AG10803 (cell line): ENCODE measurements around the gene RBM4.
A peak's percentile ranks its signal among the peaks of the same experiment; 100 is the strongest.

Source experiments
- DNase-seq: peaks from one replicate; pipeline ENCODE4 v3.0.0; 2010; ENCODE audit warnings: low read depth
- H3K4me3 ChIP-seq: 2 replicates; pipeline ENCODE4 v1.5.1; 2011; ENCODE audit warnings: mild to moderate bottlenecking, low read length, control low read depth
- TF ChIP-seq, protein P1 (sequence below): conservative IDR thresholded peaks from 2 replicates; pipeline ENCODE4 v1.5.1; 2011; ENCODE audit warnings: mild to moderate bottlenecking, low read length, control low read depth, inconsistent platforms

RBM4 gene

DNA sequence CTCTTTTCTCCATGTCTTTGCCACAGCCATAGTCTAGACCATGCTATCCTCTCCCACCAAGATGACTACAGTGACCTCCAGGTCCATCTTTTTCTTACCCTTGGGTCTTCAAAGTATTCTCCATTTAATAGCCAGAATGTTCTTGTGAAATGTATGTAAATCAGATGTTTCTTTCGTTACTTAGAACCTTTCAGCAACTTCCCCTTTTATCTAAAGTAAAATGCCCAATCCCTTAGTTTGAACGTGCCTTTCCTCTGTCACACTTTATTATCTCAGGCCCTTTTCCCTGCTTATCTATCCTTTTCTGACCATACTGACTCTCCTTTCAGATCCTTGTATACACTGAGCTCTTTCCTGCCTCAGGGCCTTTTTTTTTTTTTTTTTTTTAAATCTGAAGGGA lies 21.3 kb downstream of the RBM4 start:
- H3K4me3 ChIP-seq, result no peak overlapping the region
- no peak for DNase-seq
- TF ChIP-seq, protein P1, sequence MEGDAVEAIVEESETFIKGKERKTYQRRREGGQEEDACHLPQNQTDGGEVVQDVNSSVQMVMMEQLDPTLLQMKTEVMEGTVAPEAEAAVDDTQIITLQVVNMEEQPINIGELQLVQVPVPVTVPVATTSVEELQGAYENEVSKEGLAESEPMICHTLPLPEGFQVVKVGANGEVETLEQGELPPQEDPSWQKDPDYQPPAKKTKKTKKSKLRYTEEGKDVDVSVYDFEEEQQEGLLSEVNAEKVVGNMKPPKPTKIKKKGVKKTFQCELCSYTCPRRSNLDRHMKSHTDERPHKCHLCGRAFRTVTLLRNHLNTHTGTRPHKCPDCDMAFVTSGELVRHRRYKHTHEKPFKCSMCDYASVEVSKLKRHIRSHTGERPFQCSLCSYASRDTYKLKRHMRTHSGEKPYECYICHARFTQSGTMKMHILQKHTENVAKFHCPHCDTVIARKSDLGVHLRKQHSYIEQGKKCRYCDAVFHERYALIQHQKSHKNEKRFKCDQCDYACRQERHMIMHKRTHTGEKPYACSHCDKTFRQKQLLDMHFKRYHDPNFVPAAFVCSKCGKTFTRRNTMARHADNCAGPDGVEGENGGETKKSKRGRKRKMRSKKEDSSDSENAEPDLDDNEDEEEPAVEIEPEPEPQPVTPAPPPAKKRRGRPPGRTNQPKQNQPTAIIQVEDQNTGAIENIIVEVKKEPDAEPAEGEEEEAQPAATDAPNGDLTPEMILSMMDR, result no peak

DNA sequence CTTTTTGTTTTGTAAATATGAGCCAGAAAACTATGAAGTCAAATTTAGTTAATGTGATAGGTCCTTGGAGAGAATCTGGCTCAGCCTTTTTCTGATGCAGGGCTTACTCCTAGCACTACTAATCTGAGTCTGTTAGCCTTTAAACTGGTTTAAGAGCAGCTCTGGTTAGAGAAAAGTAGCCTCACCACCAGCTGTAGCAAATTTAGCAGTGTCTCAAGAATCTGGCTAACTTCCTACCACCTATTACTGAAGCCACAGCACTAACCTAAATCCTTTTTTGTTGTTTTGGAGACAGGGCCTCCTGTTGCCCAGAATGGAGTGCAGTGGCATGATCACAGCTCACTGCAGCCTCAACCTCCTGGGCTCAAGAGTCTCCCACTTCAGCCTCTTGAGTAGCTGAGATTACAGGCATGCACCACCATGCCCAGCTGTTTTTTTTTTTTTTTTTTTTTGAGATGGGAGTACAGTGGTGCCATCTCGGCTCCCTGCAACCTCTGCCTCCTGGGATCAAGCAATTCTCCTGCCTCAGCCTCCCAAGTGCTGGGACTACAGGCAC lies 25.3 kb downstream of the RBM4 start:
- H3K4me3 ChIP-seq, result no peak overlapping the region
- TF ChIP-seq, protein P1, result no peak
- peak; percentile 23 for DNase-seq

DNA sequence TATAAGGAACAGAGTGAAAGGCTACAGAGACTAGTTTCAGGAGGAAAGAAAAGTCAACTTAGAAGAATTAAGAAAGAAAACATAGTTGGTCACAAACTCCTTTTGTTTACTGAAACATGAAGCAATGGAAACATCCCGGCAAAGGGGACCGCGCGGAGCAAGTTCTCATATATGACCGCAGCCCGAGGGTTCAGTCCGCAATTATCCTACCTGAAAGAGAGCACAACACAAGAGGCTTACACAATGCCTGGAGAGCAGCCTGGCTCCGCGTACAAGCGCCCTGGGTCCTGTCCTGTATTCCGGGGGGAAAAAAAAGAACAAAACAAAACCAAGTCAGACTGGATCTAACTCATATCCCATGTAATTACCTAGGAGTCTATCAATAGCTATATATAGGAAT lies 26.9 kb downstream of the RBM4 start:
- no peak for DNase-seq
- TF ChIP-seq, protein P1, result no peak
- H3K4me3 ChIP-seq, result no peak overlapping the region

DNA sequence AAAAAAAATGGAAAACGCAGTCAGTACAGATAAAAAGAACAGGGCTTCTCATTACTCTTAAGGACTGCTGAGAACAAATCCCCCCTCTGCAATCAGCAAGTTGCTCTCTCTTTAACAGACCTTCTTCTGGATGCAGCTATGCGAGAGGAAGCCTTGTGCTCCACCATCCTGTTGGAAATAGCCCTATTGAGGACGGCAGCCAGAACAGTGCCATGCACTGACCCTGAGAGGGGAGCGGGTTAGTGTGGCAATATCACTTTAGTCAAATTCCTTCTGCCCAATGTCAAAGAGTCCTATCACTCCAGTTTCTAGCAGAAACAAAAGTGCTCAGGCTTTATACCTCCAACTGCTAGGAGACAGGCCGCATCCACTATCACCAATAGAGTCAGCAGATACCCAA lies 32.3 kb downstream of the RBM4 start:
- TF ChIP-seq, protein P1, result no peak
- DNase-seq, result no peak
- H3K4me3 ChIP-seq, result no peak overlapping the region

DNA sequence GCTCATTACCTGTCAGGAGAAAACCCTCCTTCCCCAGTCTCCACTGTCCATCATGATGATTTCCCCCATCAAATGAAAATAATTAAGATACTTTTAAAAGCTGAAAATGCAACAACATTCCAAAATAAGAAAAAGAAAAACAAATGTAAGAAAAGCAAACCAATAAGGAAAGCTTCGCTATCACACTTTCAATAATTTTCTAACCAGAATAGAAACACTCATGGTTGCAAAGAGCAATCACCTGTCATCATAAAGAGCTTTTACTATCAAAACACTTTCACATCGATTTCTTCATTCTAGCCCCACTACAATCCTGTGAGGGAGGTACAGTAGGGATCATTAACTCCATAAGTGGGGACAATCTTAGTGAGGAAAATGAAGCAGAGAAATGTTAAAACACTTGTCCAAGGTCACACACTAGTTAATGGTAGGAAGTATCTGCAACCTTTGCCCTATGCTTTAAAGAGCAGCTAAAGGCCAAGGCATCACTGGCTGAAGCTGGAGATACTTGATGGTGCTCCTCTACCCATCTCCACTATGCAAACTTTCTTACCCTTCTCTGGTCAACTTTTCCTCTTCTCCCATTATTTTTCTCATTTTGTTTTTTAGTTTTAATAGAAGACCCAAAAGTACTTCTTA lies 36.6 kb downstream of the RBM4 start:
- TF ChIP-seq, protein P1, result no peak
- H3K4me3 ChIP-seq, result no peak overlapping the region
- DNase-seq, result no peak

DNA sequence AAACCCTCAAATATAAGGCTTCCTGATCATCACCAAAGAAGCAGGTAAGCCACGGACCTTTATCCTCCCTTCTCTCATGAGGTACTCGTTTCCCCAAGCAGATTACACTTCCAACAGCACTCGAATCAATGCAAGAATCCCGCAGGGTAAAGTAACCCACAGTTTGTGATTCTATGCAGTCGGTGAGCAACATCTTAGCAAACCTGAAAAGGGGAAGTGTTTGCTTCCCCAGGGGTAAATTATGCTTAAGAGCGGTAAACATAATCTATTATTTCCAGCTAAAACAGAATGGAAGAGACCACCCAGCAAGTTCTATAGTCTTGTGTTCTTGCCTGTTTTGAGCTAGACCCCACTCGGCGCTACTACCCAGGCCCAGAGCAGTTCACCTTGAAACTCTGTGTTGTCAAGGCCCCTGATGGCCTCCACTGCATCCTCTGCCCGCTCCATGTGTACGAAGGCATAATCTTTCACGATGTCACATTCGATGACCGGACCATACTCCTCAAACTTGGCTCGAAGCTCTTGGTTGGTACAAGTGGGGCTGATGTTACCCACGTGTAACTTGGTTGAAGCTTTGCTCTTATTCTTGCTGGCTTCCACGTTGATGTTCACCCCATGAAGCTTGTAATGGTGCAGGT lies 37.9 kb downstream of the RBM4 start:
- TF ChIP-seq, protein P1, result no peak
- H3K4me3 ChIP-seq, result peak overlapping the region; percentile 80
- no peak for DNase-seq
